Activated naive CD8-positive, alpha-beta T cell (primary cell): Measurements from ENCODE around the gene SYT17.

Experiments
- H3K27ac Mint-ChIP-seq: one replicate; pipeline ENCODE4 v1.8.0; 2021; ENCODE audit warnings: mixed read lengths
- H3K27me3 Mint-ChIP-seq: one replicate; pipeline ENCODE4 v1.8.0; 2021; ENCODE audit warnings: mixed read lengths
- H3K36me3 Mint-ChIP-seq: one replicate; pipeline ENCODE4 v1.8.0; 2021; ENCODE audit warnings: mixed read lengths
- H3K4me1 Mint-ChIP-seq: one replicate; pipeline ENCODE4 v1.8.0; 2021; ENCODE audit warnings: low read depth, mixed read lengths
- H3K4me3 Mint-ChIP-seq: one replicate; pipeline ENCODE4 v1.8.0; 2021; ENCODE audit warnings: mild to moderate bottlenecking, mixed read lengths
- H3K9me3 Mint-ChIP-seq: one replicate; pipeline ENCODE4 v1.8.0; 2021; ENCODE audit warnings: low read depth, mixed read lengths

Gene SYT17

DNA sequence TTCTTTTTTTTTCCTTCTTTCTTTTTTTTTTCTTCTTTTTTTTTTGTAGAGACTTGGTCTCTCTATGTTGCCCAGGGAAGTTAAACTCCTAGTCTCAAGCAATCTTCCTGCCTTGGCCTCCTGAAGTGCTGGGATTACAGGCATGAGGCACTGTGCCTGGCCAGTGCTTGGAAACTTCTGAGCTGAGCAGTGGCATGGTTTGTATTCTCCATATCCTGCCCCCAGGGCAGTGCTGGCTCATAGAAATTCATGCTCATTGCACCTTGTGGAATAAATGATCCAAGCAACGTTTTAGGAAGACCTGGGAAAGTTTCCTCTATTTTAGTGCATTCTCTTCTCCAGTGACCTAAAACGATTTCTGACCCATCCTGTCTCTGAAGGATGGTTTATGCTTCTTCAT is 16.7 kb upstream of the SYT17 start:
- no peaks in the 10 kb centered on the region for H3K36me3 Mint-ChIP-seq
- H3K27ac Mint-ChIP-seq, result no peak overlapping the region
- peaks cover 8% of the 10 kb centered on the region for H3K9me3 Mint-ChIP-seq
- peaks cover 8% of the 10 kb centered on the region for H3K27me3 Mint-ChIP-seq
- H3K4me3 Mint-ChIP-seq, result no peak overlapping the region
- no peaks in the 10 kb centered on the region for H3K4me1 Mint-ChIP-seq

DNA sequence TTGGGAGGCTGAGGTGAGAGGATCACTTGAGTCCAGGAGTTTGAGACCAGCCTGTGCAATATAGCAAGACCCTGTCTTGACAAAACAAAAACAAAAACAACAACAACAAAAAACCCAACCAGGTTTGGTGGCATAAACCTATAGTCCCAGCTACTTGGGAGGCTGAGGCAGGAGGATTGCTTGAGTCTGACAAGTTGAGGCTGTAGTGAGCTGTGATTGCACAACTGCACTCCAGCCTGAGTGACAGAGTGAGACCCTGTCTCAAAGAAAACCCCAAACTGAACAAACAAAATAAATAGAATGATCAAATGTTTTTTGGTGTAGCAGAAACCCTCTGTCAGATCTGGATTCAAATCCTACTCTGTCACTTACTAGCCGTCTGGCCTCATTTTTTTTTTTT is 16.0 kb upstream of the SYT17 start:
- Mint-ChIP-seq H3K4me1 (no peaks in the 10 kb centered on the region), H3K36me3 (no peaks in the 10 kb centered on the region), H3K4me3 (no peak overlapping the region), H3K9me3 (peaks cover 8% of the 10 kb centered on the region), H3K27me3 (peaks cover 8% of the 10 kb centered on the region), H3K27ac (no peak overlapping the region)

DNA sequence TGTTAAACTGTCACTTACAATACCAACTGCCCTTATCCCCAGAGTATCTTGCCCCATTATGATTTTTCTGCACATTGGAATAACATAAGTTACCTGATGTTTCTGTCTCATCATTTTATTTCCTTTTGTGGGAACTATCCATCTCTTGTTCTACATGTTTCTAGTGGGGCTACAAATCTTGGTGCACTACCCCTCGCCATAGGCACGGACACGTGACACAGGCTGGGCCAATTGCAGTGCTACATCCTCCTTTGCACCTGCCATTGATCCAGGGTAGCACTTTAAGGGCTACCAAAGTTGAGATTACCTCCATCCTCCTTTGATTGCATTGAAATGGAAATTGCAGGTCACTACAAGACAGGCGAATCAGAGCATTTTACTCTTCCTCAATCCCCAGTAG is 14.2 kb upstream of the SYT17 start:
- Mint-ChIP-seq H3K4me3 (no peak overlapping the region), H3K4me1 (no peaks in the 10 kb centered on the region), H3K36me3 (no peaks in the 10 kb centered on the region)

DNA sequence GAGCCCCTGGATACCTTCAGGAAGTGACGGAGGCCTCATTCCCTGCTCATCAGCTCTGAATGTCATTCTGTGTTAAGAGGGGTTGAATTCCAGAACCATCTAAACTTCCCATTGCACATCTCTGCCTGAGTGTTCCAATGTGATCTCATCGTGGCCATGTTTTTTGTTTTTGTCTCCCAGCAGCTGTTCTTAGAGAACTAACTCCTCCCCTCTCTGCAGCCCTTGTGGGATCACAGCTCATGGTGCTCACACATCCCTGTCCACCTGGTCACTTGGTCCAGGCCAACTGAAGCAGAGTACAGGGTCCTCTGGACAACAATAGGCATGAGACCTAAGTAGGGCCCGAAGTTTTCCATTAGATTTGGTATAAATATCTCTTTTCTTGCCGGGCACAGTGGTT is 6.0 kb upstream of the SYT17 start:
- Mint-ChIP-seq H3K27me3 (peaks cover 3% of the 10 kb centered on the region), H3K27ac (no peak overlapping the region), H3K9me3 (peaks cover 6% of the 10 kb centered on the region), H3K4me3 (no peak overlapping the region), H3K4me1 (no peaks in the 10 kb centered on the region), H3K36me3 (no peaks in the 10 kb centered on the region)

More for the DNA sequence above, 14.2 kb upstream of the SYT17 start:
- no peaks in the 10 kb centered on the region for H3K9me3 Mint-ChIP-seq
- peaks cover 3% of the 10 kb centered on the region for H3K27me3 Mint-ChIP-seq
- H3K27ac Mint-ChIP-seq, result no peak overlapping the region

DNA sequence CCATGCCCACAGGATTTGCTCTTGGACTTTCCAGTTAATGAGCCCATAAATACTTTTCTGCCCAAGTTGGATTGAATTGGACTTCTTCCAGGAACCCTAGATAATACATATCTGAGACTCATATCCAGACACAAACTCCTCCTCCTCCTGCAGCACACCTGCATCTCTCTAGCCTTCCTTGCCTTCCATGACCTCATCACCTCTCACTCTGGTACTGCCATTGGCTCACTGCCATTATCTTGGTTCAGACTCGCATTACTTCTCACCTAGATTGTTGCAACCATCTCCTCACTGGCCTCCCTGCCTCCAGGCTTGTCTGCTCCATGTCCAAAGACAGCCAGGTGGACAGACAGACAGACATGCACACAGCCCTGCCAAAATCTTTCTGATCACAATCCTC is 4.8 kb upstream of the SYT17 start:
- Mint-ChIP-seq H3K27ac (no peak overlapping the region), H3K4me3 (no peak overlapping the region), H3K27me3 (peaks cover 3% of the 10 kb centered on the region), H3K4me1 (no peaks in the 10 kb centered on the region), H3K36me3 (no peaks in the 10 kb centered on the region), H3K9me3 (peaks cover 6% of the 10 kb centered on the region)

DNA sequence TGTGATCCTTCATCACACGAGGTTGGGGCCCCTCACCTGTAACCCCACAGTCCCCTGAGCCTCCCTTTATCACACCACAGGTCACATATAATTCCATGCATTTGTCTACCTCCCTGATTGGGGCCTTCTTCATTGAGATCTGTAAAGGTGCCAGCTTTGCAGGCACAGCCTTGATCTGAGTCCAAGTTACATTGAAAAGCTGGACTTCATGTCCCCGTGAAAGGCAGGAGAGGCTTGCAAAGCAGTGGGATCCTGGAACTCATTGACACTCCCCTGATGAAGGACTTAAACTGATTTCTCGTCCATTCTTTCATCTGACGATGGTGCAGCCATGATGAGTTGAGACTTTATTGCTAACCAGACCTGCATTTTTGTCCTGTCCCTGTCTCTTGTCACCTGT is 3.8 kb upstream of the SYT17 start:
- Mint-ChIP-seq H3K27ac (no peak overlapping the region), H3K4me1 (no peaks in the 10 kb centered on the region), H3K9me3 (peaks cover 6% of the 10 kb centered on the region), H3K36me3 (no peaks in the 10 kb centered on the region), H3K27me3 (no peaks in the 10 kb centered on the region), H3K4me3 (no peak overlapping the region)

DNA sequence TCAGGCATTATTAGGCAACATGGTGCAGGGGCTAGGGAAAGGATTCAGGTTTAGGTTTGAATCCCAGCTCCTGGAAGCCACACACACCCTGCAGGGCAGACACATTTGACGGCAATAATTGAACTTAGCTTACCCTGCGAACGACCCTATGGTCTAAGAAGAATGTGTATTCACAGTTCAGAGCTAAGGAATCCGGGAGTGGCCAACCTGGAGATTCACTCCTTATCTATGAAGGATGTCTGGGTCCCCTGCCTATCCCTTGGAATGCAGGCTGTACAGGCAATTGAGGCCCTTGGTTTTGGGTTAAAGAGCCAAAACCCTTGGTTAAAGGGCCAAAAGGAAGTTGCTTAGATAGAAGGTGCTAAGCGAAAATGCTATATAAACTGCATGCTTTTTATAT is 2.9 kb upstream of the SYT17 start:
- Mint-ChIP-seq H3K27ac (no peak overlapping the region), H3K4me1 (no peaks in the 10 kb centered on the region), H3K9me3 (peaks cover 6% of the 10 kb centered on the region), H3K36me3 (no peaks in the 10 kb centered on the region), H3K4me3 (no peak overlapping the region), H3K27me3 (peaks cover 7% of the 10 kb centered on the region)

DNA sequence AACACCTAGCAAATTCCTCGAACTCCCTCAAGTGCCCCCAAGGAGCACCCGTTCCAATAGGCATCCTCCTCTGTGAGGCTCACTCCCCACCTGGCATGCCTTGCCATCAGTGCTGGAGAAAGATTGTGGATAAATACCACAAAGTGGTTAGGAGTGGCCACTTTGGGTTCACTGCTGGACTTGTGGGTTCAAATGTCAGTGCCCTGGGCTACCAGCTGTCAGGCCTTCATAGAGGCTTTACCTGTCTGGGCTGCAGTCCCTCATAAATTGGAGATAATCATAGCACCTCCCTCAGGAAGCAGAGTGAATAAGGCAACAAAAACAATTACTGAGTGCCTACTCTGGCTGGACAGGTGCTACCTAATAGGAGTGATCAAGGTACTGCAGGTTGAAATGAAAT is 1.5 kb upstream of the SYT17 start:
- peaks cover 6% of the 10 kb centered on the region for H3K9me3 Mint-ChIP-seq
- H3K27me3 Mint-ChIP-seq, result peaks cover 10% of the 10 kb centered on the region
- H3K36me3 Mint-ChIP-seq, result no peaks in the 10 kb centered on the region
- H3K27ac Mint-ChIP-seq, result no peak overlapping the region
- no peak overlapping the region for H3K4me3 Mint-ChIP-seq
- no peaks in the 10 kb centered on the region for H3K4me1 Mint-ChIP-seq

DNA sequence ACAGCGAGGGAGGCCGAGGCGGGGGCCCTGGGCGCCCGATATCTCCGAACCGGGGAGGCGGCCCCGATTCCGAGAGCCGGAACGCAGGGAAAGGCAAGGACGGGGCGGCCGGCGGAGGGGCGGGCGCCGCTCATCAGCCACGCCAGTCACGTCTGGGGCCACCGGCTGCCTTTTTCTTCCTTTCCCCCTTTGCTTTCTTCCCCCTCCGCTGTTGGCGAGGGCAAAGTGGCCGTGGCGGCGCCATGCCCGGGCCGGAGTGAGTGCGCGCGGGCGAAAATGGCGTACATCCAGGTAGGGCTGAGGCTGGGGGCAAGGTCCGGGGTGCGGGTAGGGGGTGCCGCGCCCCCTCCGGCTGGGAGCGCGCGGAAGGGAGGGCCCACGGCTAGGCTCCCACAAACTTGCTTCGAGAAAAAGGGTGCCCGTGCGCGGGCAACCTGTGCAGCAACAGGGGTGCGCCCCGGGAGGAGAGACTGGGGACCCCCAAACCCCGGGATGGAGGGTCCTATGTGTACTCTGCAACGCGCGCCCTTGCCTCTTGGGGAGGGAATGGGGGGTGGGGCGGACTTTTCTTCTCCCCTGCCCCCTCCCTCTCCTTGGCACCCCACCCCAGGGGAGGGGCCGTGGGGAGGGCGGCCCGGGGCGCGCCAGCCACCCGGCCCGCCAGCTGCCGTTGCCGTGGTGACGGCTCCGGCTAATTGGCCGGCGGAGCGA is 486 bp downstream of the SYT17 start:
- H3K4me3 Mint-ChIP-seq, result no peak overlapping the region
- peaks cover 15% of the 10 kb centered on the region for H3K27me3 Mint-ChIP-seq
- H3K4me1 Mint-ChIP-seq, result no peaks in the 10 kb centered on the region
- H3K36me3 Mint-ChIP-seq, result no peaks in the 10 kb centered on the region
- H3K27ac Mint-ChIP-seq, result no peak overlapping the region
- H3K9me3 Mint-ChIP-seq, result peaks cover under 1% of the 10 kb centered on the region

DNA sequence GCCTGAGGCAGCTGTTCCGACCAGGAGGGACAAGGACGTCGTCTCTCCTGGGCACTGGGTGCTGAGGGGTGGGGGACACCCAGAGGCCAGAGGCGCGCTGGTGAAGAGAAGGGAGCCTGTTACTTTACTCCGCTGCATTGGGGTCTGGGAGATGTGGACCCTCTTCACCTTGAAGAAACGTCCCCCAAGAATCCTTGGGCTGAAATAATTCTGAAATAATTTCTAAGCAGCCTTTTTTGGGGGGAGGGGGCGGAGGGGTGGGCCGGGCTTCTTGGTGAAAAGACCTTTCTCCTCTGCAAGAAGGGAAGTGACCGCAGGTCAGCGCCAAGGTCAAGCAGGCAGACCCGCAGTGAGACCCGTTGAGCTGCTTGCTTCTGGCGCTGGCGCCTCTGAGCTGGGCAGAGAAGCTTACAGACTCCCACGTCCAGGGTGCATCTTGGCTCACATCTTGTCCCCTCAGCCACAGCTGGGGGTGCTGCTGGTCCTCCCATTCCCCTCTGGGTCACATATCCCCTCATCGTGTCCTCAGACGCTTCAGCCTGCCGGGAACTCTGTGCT is 1.1 kb downstream of the SYT17 start:
- Mint-ChIP-seq H3K9me3 (no peaks in the 10 kb centered on the region), H3K4me3 (no peak overlapping the region), H3K4me1 (no peaks in the 10 kb centered on the region), H3K27me3 (peaks cover 20% of the 10 kb centered on the region), H3K36me3 (no peaks in the 10 kb centered on the region), H3K27ac (no peak overlapping the region)

DNA sequence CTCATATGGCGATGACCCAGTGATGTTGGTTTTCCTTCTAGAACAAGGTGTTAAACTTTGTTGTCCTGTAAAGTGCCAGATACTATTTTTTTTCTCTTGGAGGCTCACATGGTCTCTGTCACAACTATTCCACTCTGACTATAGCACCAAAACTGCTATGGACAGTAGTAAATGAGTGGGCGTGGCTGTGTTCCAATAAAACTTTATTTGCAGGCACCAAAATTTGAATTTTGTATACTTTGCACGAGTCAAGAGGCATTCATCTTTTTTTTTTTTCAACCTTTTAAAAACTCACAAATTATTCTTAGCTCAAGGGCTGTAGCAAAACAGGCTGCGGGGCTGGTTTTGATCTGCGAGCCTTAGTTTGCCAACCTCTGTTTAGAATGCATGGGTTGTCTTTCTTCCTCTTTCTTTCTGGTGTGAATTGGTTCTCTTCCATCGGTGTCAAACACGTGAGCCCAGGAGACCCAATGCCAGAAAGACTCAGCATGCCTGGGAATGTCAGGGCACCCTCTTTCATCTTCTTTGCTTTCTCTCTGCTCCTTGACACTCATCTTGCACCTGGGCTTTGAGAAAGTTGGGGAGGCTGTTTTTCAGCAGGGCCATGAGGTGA is 2.1 kb downstream of the SYT17 start:
- peaks cover 23% of the 10 kb centered on the region for H3K27me3 Mint-ChIP-seq
- H3K4me1 Mint-ChIP-seq, result no peaks in the 10 kb centered on the region
- no peak overlapping the region for H3K27ac Mint-ChIP-seq
- no peak overlapping the region for H3K4me3 Mint-ChIP-seq
- H3K9me3 Mint-ChIP-seq, result no peaks in the 10 kb centered on the region
- H3K36me3 Mint-ChIP-seq, result no peaks in the 10 kb centered on the region

DNA sequence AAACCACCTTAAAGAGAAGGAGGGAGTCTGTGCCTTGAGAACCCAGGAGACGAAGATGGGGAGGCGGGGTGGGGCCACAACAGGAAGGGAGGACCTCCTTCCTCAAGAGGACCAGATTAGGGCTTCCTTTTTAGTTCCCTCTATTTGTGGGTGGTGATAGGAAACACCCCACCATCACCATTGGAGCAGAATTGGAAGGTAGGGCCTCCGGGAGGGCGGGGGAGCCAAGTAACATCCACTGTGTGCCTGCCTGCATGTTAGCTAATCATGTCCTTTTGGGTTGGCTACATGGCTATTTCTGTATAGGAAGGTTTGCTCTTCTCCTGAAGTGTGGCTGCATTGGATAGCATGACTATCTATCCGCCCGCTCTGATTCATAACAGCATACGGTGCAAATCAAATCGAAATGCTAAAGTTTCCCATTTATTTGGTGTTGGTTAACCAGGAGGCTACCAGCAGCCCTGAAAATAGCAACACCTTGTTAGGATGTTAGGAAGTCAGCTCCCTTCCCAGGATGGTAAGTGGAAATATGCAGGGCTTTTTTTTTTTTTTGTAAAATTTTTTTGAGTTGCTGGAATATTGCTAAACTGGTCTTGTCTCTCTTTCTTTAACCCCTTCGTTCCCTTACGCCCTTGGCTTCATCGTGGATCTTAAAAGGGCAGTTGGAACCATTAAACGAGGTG is 4.2 kb downstream of the SYT17 start:
- peaks cover 23% of the 10 kb centered on the region for H3K27me3 Mint-ChIP-seq
- H3K27ac Mint-ChIP-seq, result no peak overlapping the region
- H3K36me3 Mint-ChIP-seq, result no peaks in the 10 kb centered on the region
- no peak overlapping the region for H3K4me3 Mint-ChIP-seq
- no peaks in the 10 kb centered on the region for H3K4me1 Mint-ChIP-seq
- H3K9me3 Mint-ChIP-seq, result no peaks in the 10 kb centered on the region

DNA sequence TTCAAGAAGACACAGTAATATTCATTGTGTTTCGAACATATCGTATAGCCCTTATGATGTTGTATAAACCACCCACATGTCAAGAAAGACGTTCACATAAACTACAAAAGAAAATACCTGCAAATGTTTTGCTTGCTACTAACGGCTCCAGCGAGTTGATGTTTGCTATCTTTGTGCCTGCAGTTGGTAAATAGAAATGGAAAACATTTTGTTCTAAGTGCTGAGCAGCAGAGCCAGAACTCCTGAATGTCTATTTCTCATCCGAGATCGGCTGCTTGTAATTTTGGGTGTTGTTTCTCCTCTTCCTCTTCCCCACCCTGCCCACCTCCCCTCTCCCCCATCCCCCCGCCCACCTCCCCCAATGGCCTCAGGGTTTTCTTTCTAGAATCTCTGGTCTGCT is 5.0 kb downstream of the SYT17 start:
- H3K9me3 Mint-ChIP-seq, result no peaks in the 10 kb centered on the region
- no peaks in the 10 kb centered on the region for H3K4me1 Mint-ChIP-seq
- no peaks in the 10 kb centered on the region for H3K36me3 Mint-ChIP-seq
- H3K27me3 Mint-ChIP-seq, result peaks cover 23% of the 10 kb centered on the region
- no peak overlapping the region for H3K27ac Mint-ChIP-seq
- no peak overlapping the region for H3K4me3 Mint-ChIP-seq

DNA sequence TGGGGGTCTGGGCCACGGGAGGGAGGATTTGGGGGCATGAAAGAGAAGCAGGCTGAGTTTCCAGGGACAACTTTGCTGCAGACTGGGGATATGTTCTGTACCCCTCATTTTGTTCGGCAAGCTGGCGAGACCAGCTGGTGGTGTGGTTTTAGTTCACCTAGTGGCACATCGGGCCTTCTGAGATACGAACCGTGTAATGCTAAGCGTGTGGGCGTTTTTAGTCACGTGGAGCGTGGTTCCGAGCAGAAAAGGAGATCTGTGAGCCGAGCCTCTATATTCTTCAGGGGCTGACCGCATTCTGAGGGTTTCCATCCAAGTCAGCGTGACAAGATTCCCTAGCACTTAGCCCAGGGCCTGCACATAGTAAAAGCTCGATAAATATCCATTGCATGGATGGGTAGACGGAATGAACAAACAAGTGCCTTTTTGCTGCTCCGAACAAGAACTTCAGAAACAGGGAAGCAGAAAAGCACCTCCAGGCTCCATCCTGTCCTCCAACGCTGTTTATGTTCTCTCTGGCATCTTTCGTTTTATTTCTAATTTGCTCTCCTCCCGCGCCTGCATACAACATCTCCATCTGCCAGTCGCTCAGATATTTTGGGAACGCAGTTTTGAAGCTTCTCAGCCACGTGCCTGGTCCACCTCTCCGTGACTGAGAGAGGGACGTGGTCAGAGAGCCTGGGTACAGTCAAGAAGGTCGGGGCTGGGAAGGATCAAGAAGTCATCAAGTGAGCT is 5.8 kb downstream of the SYT17 start:
- H3K4me3 Mint-ChIP-seq, result no peak overlapping the region
- H3K9me3 Mint-ChIP-seq, result no peaks in the 10 kb centered on the region
- no peak overlapping the region for H3K27ac Mint-ChIP-seq
- H3K36me3 Mint-ChIP-seq, result no peaks in the 10 kb centered on the region
- peaks cover 23% of the 10 kb centered on the region for H3K27me3 Mint-ChIP-seq
- no peaks in the 10 kb centered on the region for H3K4me1 Mint-ChIP-seq

DNA sequence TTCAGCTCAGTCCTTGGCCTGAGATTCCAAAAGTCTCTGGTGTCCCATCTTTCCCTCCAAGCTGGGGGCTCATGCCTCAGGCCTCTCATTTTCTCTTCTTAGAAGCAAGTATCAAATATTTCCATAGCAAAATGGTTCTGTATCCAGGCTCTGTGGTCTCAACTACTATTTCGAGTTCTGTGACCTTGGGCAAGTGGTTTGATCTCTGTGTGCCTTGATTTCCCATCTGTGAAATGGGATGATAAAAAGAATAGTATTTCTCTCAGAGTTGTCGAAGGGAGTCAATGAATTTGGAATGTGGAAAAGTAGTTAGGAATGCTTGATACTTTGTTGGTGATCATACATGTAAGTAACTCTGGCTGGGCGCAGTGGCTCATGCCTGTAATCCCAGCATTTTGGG is 6.4 kb downstream of the SYT17 start:
- no peak overlapping the region for H3K27ac Mint-ChIP-seq
- no peak overlapping the region for H3K4me3 Mint-ChIP-seq
- H3K4me1 Mint-ChIP-seq, result no peaks in the 10 kb centered on the region
- H3K36me3 Mint-ChIP-seq, result no peaks in the 10 kb centered on the region
- peaks cover 21% of the 10 kb centered on the region for H3K27me3 Mint-ChIP-seq
- H3K9me3 Mint-ChIP-seq, result no peaks in the 10 kb centered on the region
